ENCODE results near the gene DBP.
A peak's percentile ranks its signal among the peaks of the same experiment; 100 is the strongest.

Gene DBP

GRCh38 chr19:48588670-48589401 lies 48.3 kb downstream of the DBP start:
- TF ChIP-seq RAD21 (IDR thresholded peaks at IDR 0.05; ENCODE audit: low read depth) (peak; percentile 63), NFIC (IDR thresholded peaks at IDR 0.05) (peak; percentile 68), EGR1 (IDR thresholded peaks at IDR 0.05) (no peak), MAX (IDR thresholded peaks at IDR 0.05) (peak; percentile 55; the same call in 1 of the 2 replicates), TCF12 (IDR thresholded peaks at IDR 0.05; ENCODE audit: low read depth) (no peak), YY1 (IDR thresholded peaks at IDR 0.05; ENCODE audit: low read depth) (no peak)

GRCh38 chr19:48587387-48587786 lies 49.8 kb downstream of the DBP start:
- no peak for TF ChIP-seq REST (IDR thresholded peaks at IDR 0.05; ENCODE audit: low read depth)
- TF ChIP-seq MAX (IDR thresholded peaks at IDR 0.05), result no peak
- no peak for TF ChIP-seq EGR1 (IDR thresholded peaks at IDR 0.05)
- TF ChIP-seq ZBTB7A (IDR thresholded peaks at IDR 0.05; ENCODE audit: low read depth), result no peak
- TF ChIP-seq RAD21 (IDR thresholded peaks at IDR 0.05; ENCODE audit: low read depth), result no peak
- TF ChIP-seq TCF12 (IDR thresholded peaks at IDR 0.05; ENCODE audit: low read depth), result no peak

GRCh38 chr19:48582168-48582567 lies 55.0 kb downstream of the DBP start:
- TF ChIP-seq NFIC (IDR thresholded peaks at IDR 0.05) (no peak), TCF12 (IDR thresholded peaks at IDR 0.05; ENCODE audit: low read depth) (no peak), TAF1 (IDR thresholded peaks at IDR 0.05; ENCODE audit: low read depth) (no peak), TEAD4 (IDR thresholded peaks at IDR 0.05) (no peak), EP300 (IDR thresholded peaks at IDR 0.05; ENCODE audit: borderline replicate concordance) (no peak), ZBTB7A (IDR thresholded peaks at IDR 0.05; ENCODE audit: low read depth) (no peak), YY1 (IDR thresholded peaks at IDR 0.05; ENCODE audit: low read depth) (no peak), EGR1 (IDR thresholded peaks at IDR 0.05) (no peak), CREB1 (IDR thresholded peaks at IDR 0.05; ENCODE audit: low read depth) (no peak), MAX (IDR thresholded peaks at IDR 0.05) (no peak), FOXM1 (IDR thresholded peaks at IDR 0.05; ENCODE audit: borderline replicate concordance, low read depth) (no peak), RAD21 (IDR thresholded peaks at IDR 0.05; ENCODE audit: low read depth) (no peak), REST (IDR thresholded peaks at IDR 0.05; ENCODE audit: low read depth) (no peak), CEBPB (IDR thresholded peaks at IDR 0.05) (no peak), USF1 (IDR thresholded peaks at IDR 0.05) (no peak)

All from Ishikawa (cell line).